ENCODE results near the gene SLC35F5. TPM values are rescaled to one million over a fixed set of nuclear protein-coding genes. Genes with fewer than 3 reads are reported as not detected.

Gene SLC35F5, protein sequence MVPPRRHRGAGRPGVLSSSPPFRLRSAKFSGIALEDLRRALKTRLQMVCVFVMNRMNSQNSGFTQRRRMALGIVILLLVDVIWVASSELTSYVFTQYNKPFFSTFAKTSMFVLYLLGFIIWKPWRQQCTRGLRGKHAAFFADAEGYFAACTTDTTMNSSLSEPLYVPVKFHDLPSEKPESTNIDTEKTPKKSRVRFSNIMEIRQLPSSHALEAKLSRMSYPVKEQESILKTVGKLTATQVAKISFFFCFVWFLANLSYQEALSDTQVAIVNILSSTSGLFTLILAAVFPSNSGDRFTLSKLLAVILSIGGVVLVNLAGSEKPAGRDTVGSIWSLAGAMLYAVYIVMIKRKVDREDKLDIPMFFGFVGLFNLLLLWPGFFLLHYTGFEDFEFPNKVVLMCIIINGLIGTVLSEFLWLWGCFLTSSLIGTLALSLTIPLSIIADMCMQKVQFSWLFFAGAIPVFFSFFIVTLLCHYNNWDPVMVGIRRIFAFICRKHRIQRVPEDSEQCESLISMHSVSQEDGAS
- total RNA-seq (2012; rRNA removed), result 93.4 and 106 TPM in 2 replicates
- polyA plus RNA-seq (2012; rRNA removed), result 22.6 and 30.5 TPM in 2 replicates
- polyA plus RNA-seq (2012; cell fraction: cytosol; rRNA removed), result 12.8 and 14.6 TPM in 2 replicates
- polyA plus RNA-seq (2012; cell fraction: nucleus; rRNA removed; ENCODE audit: low replicate concordance), result 10.0 and 41.8 TPM in 2 replicates
- percentile 92 among the genes with signal in this experiment for Bru-seq, nascent RNA
- BruChase-seq, experiment 1, labeled RNA remaining after a 6-hour chase, result percentile 94 among the genes with signal in this experiment
- BruChase-seq, experiment 2, labeled RNA remaining after a 2-hour chase, result percentile 97 among the genes with signal in this experiment
- long read RNA-seq, full-length matches to known transcripts, result 69 of 89 reads
- long read RNA-seq, partial matches to known transcripts, result 3 of 89 reads
- long read RNA-seq, other reads (novel, unspliced or antisense), result 17 of 89 reads

DNA sequence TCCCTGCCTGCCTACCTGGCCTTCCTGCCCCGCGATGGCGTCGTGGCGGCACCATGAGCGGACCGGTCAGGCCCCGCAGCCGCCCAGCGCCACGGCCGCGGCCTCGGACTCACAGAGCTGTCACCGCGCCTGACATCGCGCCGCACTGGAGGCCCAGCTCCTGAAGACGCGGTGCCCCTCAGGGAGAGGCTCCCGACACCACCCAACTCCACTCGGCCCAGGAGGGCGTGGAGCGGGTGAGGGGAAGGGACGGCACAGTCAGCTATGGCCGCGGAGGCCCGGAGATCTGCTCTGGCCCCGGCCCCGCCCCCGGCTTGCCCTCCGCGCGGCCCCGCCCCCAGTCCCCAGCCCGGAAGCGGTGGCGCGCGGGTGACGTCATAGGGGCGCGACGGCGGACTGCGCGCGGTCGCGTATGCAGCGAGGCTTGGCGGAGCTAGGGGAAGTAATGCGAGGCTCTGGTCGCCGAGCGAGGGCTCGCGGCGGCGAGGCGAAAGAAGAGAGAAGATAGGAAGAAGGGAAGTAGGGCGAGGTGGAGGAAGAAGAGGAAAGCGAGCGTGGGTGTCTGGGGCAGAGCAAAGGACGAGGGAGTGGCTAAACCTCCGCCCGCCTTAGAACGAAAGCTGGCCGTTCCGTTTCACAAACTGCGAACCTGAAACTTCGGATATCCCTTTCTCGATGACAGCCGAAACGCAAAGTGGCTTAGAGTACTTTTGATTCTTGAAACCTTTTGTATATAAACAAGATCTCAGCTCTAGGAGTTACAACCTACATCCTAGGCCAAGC is at the start of gene SLC35F5:
Gene SLC35F5, minus strand, starts transcription at position 288 of the 783 bp plus-strand sequence. Its CDS starts 233 bp downstream, at position 55.
- H4K5ac ChIP-seq (ENCODE audit: low read depth, low read length), result peak within 1 kb of the TSS; percentile 95
- peaks cover 1% of the 10 kb centered on the region; the same call in 1 of the 2 replicates for H3K36me3 ChIP-seq (ENCODE audit: control insufficient read depth, insufficient read depth, low read length)
- peak within 1 kb of the TSS; percentile 95 for H2BK5ac ChIP-seq (ENCODE audit: low read depth, low read length, poor library complexity, severe bottlenecking)
- peak within 1 kb of the TSS; percentile 84 for H2BK120ac ChIP-seq (ENCODE audit: low read depth, low read length)
- peak within 1 kb of the TSS; percentile 99 for H2AFZ ChIP-seq (replicated peaks; ENCODE audit: low read length, poor library complexity)
- H3K27me3 ChIP-seq (ENCODE audit: control insufficient read depth, insufficient read depth, low read length), result no peaks in the 10 kb centered on the region
- peak within 1 kb of the TSS; percentile 98 for H3K56ac ChIP-seq (ENCODE audit: extremely low read depth, insufficient read depth, low read length)
- no peaks in the 10 kb centered on the region for H3K9me3 ChIP-seq (ENCODE audit: control insufficient read depth, insufficient read depth, low read length)
- DNase-seq (peak; percentile 86), ATAC-seq (ENCODE audit: low read depth) (peak; percentile 98)
- no TSS peak for BruUV-seq (replicated peaks)
- H2AK9ac ChIP-seq (replicated peaks; ENCODE audit: low read depth, low read length, poor library complexity), result peak within 1 kb of the TSS; percentile 98
- intact Hi-C loops (cut with micrococcal nuclease), result loop anchor here (1.0 to 10.0 kb wide), 3 partner anchors 62 to 798 kb away; no protein-coding TSS in a partner anchor
- peak within 1 kb of the TSS; percentile 84 to 99 for H4K8ac ChIP-seq (ENCODE audit: low read depth in 2 of 2, low read length in 2 of 2)
- H4K91ac ChIP-seq (ENCODE audit: insufficient read depth, low read depth, low read length), result peak within 1 kb of the TSS; percentile 91
- peak within 1 kb of the TSS; percentile 99 for H3K14ac ChIP-seq (replicated peaks; ENCODE audit: low read depth, low read length)
- peaks cover 6 to 35% of the 10 kb centered on the region in 2 experiments for H3K79me1 ChIP-seq (ENCODE audit: low read depth in 1 of 2, low read length in 2 of 2)
- peak within 1 kb of the TSS; percentile 99 for H3K9ac ChIP-seq (ENCODE audit: low read depth, low read length)
- H3K4ac ChIP-seq (ENCODE audit: low read depth, low read length), result peak within 1 kb of the TSS; percentile 97
- H4K20me1 ChIP-seq (ENCODE audit: insufficient read depth, low read length), result peaks cover 10% of the 10 kb centered on the region; the same call in 1 of the 2 replicates
- peak within 1 kb of the TSS; percentile 87 for H3K4me3 ChIP-seq (ENCODE audit: insufficient read depth, low read depth, low read length)
- CTCF ChIA-PET, result interaction anchor here (1.1 kb wide), 1 partner anchor 13 kb away, joined by 3 read pairs; no protein-coding TSS in a partner anchor
- peak within 1 kb of the TSS; percentile 83; the same call in 1 of the 2 replicates for H2AK5ac ChIP-seq (ENCODE audit: low read depth, low read length)
- peak within 1 kb of the TSS; percentile 90 for H3K4me2 ChIP-seq (ENCODE audit: low read depth, low read length)
- no peaks in the 10 kb centered on the region; the same call in 1 of the 2 replicates for H3K9me1 ChIP-seq (ENCODE audit: insufficient read depth, low read length)
- H3K23ac ChIP-seq (ENCODE audit: low read depth, low read length), result peak within 1 kb of the TSS; percentile 99
- in situ Hi-C loops (cut with MboI; ENCODE audit: low sequenced_read_pairs), result loop anchor here (5.0 kb wide), 1 partner anchor 131 kb away; no protein-coding TSS in a partner anchor
- dilution Hi-C loops (cut with HindIII; ENCODE audit: low sequenced_read_pairs, unreplicated experiment), result no loop called here
- 0 out of 2 replicates have a peak within 1 kb of the TSS, but pooled peaks have one; percentile 6 for H2BK20ac ChIP-seq (ENCODE audit: low read depth, low read length)
- H3K4me1 ChIP-seq (ENCODE audit: control insufficient read depth, insufficient read depth, low read length), result 0 out of 2 replicates have a peak, but pooled peaks cover 2% of the 10 kb centered on the region
- POLR2A ChIA-PET (ENCODE audit: unreplicated experiment), result interaction anchor here (0.7 to 1.4 kb wide), 6 partner anchors 12 to 138 kb away, joined by 3 to 7 read pairs (median 3); partner anchors contain the start of gene ACTR3
- peak within 1 kb of the TSS; percentile 48; the same call in 2 of the 3 replicates for H2BK15ac ChIP-seq (ENCODE audit: low read depth, low read length)
- 1% methylated on average over 18 of the region's 76 CpGs; no CpG with 5 or more reads in 1 of the 2 experiments for WGBS, 2 experiments (ENCODE audit: extremely low coverage in 2 of 2, insufficient read length in 1 of 2)
- H3K27ac ChIP-seq (ENCODE audit: insufficient read depth, low read length), result peak within 1 kb of the TSS; percentile 99
- peak within 1 kb of the TSS; percentile 88 for H3K18ac ChIP-seq (ENCODE audit: low read depth, low read length)
- TF ChIP-seq POLR2A (IDR thresholded peaks at IDR 0.05; ENCODE audit: low read depth, low read length), result peak; percentile 89
- TF ChIP-seq, protein P1, sequence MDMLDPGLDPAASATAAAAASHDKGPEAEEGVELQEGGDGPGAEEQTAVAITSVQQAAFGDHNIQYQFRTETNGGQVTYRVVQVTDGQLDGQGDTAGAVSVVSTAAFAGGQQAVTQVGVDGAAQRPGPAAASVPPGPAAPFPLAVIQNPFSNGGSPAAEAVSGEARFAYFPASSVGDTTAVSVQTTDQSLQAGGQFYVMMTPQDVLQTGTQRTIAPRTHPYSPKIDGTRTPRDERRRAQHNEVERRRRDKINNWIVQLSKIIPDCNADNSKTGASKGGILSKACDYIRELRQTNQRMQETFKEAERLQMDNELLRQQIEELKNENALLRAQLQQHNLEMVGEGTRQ (IDR thresholded peaks at IDR 0.05; ENCODE audit: low read depth, low read length), result 0 out of 2 replicates have a peak, but pooled peaks have one; percentile 3
- peak; percentile 84 for TF ChIP-seq MXI1 (IDR thresholded peaks at IDR 0.05; ENCODE audit: borderline replicate concordance, low read depth, low read length)
- no peak for TF ChIP-seq RCOR1 (IDR thresholded peaks at IDR 0.05; ENCODE audit: insufficient replicate concordance, low read length)
- TF ChIP-seq, protein P2, sequence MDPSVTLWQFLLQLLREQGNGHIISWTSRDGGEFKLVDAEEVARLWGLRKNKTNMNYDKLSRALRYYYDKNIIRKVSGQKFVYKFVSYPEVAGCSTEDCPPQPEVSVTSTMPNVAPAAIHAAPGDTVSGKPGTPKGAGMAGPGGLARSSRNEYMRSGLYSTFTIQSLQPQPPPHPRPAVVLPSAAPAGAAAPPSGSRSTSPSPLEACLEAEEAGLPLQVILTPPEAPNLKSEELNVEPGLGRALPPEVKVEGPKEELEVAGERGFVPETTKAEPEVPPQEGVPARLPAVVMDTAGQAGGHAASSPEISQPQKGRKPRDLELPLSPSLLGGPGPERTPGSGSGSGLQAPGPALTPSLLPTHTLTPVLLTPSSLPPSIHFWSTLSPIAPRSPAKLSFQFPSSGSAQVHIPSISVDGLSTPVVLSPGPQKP (IDR thresholded peaks at IDR 0.05; ENCODE audit: borderline replicate concordance, low read depth, low read length), result peak; percentile 45; the same call in 1 of the 2 replicates
- no peak for TF ChIP-seq MAFK (IDR thresholded peaks at IDR 0.05; ENCODE audit: low read depth, low read length)
- TF ChIP-seq NFE2L2 (IDR thresholded peaks at IDR 0.05; ENCODE audit: low read depth, low read length), result no peak
- 0 out of 2 replicates have a peak, but pooled peaks have one; percentile 1 for TF ChIP-seq SMC3 (IDR thresholded peaks at IDR 0.05; ENCODE audit: low read depth, low read length)
- no peak for TF ChIP-seq RFX5 (IDR thresholded peaks at IDR 0.05; ENCODE audit: low read depth, low read length)
- TF ChIP-seq MAZ (IDR thresholded peaks at IDR 0.05; ENCODE audit: borderline replicate concordance, low read depth, low read length), result peak; percentile 93; the same call in 1 of the 2 replicates
